D341Med (cell line): ENCODE data around the gene SEC22A.

Experiments used
- DNase-seq: peaks from one replicate; pipeline ENCODE4 v3.0.0; 2012; ENCODE audit warnings: low spot score

The SEC22A gene

GRCh38 chr3:123201557-123202427, at the start of gene SEC22A:
Gene SEC22A (plus strand): TSS chr3:123201943. CDS start chr3:123209218, 7,275 bp downstream.
- peak; percentile 96 for DNase-seq

- no peak for DNase-seq
These were observed 49.1 kb upstream of the SEC22A start for GRCh38 chr3:123152687-123153086.

- no peak for DNase-seq
These were observed 48.4 kb upstream of the SEC22A start for GRCh38 chr3:123153125-123154019.

GRCh38 chr3:123154020-123154985, 47.4 kb upstream of the SEC22A start:
- DNase-seq, result no peak

- no peak for DNase-seq
These were observed 46.2 kb upstream of the SEC22A start for GRCh38 chr3:123155471-123156011.

- no peak for DNase-seq
These were observed 45.3 kb upstream of the SEC22A start for GRCh38 chr3:123156276-123156995.

GRCh38 chr3:123157209-123157597, 44.5 kb upstream of the SEC22A start:
- DNase-seq, result no peak

- DNase-seq, result no peak
These were observed 44.0 kb upstream of the SEC22A start for GRCh38 chr3:123157598-123158287.

GRCh38 chr3:123158330-123158729, 43.4 kb upstream of the SEC22A start:
- DNase-seq, result no peak

GRCh38 chr3:123158899-123159390, 42.8 kb upstream of the SEC22A start:
- no peak for DNase-seq

GRCh38 chr3:123159926-123160635, 41.7 kb upstream of the SEC22A start:
- no peak for DNase-seq

GRCh38 chr3:123161167-123161566, 40.6 kb upstream of the SEC22A start:
- no peak for DNase-seq

- no peak for DNase-seq
These were observed 38.6 kb upstream of the SEC22A start for GRCh38 chr3:123163141-123163540.

- no peak for DNase-seq
These were observed 36.6 kb upstream of the SEC22A start for GRCh38 chr3:123165163-123165562.

GRCh38 chr3:123167686-123168085, 34.1 kb upstream of the SEC22A start:
- no peak for DNase-seq

- DNase-seq, result no peak
These were observed 33.6 kb upstream of the SEC22A start for GRCh38 chr3:123168122-123168521.

- DNase-seq, result no peak
These were observed 33.1 kb upstream of the SEC22A start for GRCh38 chr3:123168605-123169004.

GRCh38 chr3:123169492-123169929, 32.2 kb upstream of the SEC22A start:
- peak; percentile 52 for DNase-seq

- DNase-seq, result no peak
These were observed 31.8 kb upstream of the SEC22A start for GRCh38 chr3:123169930-123170329.
